Activated B cell treated with CpG ODN at 0.5 μM for 24 hours (primary cell): Measurements from ENCODE around the gene ZCCHC14. TPM values are rescaled to one million over a fixed set of nuclear protein-coding genes. Genes with fewer than 3 reads are reported as not detected.

Experiments used
- ATAC-seq: fragments of 200-7000 bp; cut with Tn5 transposase; one replicate; pipeline ENCODE4 v1.10.0; 2021; ENCODE audit warnings: low read depth, mild to moderate bottlenecking, moderate library complexity
- CTCF ChIA-PET: fragments of 350-600 bp; sonication (Branson Sonifier 250); formaldehyde crosslinking; loops from one replicate; lab custom pipeline; 2021; ENCODE audit warnings: antibody characterized with exemption; lab: Charles Lee
- POLR2A ChIA-PET: fragments of 350-600 bp; sonication (Branson Sonifier 250); formaldehyde crosslinking; loops from one replicate; lab custom pipeline; 2021; ENCODE audit warnings: antibody characterized with exemption; lab: Charles Lee
- DNase-seq: peaks from one replicate; pipeline ENCODE4 v3.0.0; 2022
- H3K27ac Mint-ChIP-seq: one replicate; pipeline ENCODE4 v1.8.0; 2020; ENCODE audit warnings: mixed read lengths
- H3K27me3 Mint-ChIP-seq: one replicate; pipeline ENCODE4 v1.8.0; 2021; ENCODE audit warnings: mixed read lengths
- H3K36me3 Mint-ChIP-seq: one replicate; pipeline ENCODE4 v1.8.0; 2021; ENCODE audit warnings: low read depth, mixed read lengths
- H3K4me1 Mint-ChIP-seq: one replicate; pipeline ENCODE4 v1.8.0; 2021; ENCODE audit warnings: mixed read lengths
- H3K4me3 Mint-ChIP-seq: one replicate; pipeline ENCODE4 v1.8.0; 2020; ENCODE audit warnings: mild to moderate bottlenecking, mixed read lengths
- H3K9me3 Mint-ChIP-seq: one replicate; pipeline ENCODE4 v1.8.0; 2020; ENCODE audit warnings: mixed read lengths
- CTCF ChIP-seq: fragments of 200-600 bp; IDR thresholded peaks from one replicate; pipeline ENCODE4 v1.8.0; 2022; ENCODE audit warnings: antibody characterized with exemption, mild to moderate bottlenecking
- intact Hi-C: fragments of 100-400 bp; cut with micrococcal nuclease; formaldehyde crosslinking; loops from one replicate; pipeline ENCODE4 v1.15.1; 2024
- total RNA-seq: library from RNA; stranded (reverse); gene quantifications from 2 replicates; pipeline ENCODE4 v1.2.3, GENCODE V29; 2022

The ZCCHC14 gene
- total RNA-seq, 1 donor from 2014 or later, result 3.8 TPM

DNA sequence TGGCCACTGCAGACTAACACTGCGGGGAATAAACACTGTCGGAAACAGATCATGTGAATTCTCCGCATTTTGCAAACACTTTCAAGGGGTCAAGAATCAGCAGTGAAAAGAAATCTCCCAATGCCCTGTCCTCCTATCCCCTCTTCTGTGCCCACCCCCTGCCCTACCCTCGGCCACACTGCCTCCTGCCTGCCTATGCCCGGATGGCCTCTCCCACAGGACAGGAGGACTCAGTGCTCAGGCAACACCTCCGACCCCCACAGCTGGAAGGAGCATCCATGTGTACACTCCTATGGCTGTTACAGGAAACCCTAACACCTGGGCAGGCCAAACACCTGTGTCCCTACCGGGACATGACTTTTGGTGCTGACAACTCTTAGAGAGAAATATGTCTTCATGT lies 133.7 kb downstream of the ZCCHC14 start:
- no peaks in the 10 kb centered on the region for H3K9me3 Mint-ChIP-seq
- H3K27me3 Mint-ChIP-seq, result no peaks in the 10 kb centered on the region
- no peak for DNase-seq
- no peak overlapping the region for H3K27ac Mint-ChIP-seq
- peaks cover 3% of the 10 kb centered on the region for H3K4me1 Mint-ChIP-seq
- TF ChIP-seq CTCF, result no peak
- H3K4me3 Mint-ChIP-seq, result no peak overlapping the region
- POLR2A ChIA-PET, result no interaction called here
- intact Hi-C loops, result no loop called here
- H3K36me3 Mint-ChIP-seq, result peaks cover 56% of the 10 kb centered on the region
- CTCF ChIA-PET, result no interaction called here
- ATAC-seq, result no peak

GRCh38 chr16:87358696-87359095 lies 134.1 kb downstream of the ZCCHC14 start:
- Mint-ChIP-seq H3K4me3 (no peak overlapping the region), H3K27me3 (no peaks in the 10 kb centered on the region), H3K36me3 (peaks cover 55% of the 10 kb centered on the region), H3K4me1 (peaks cover 2% of the 10 kb centered on the region), H3K9me3 (no peaks in the 10 kb centered on the region), H3K27ac (no peak overlapping the region)
- CTCF ChIA-PET, result no interaction called here
- POLR2A ChIA-PET, result no interaction called here
- ATAC-seq, result no peak
- no peak for DNase-seq
- intact Hi-C loops, result no loop called here
- no peak for TF ChIP-seq CTCF

DNA sequence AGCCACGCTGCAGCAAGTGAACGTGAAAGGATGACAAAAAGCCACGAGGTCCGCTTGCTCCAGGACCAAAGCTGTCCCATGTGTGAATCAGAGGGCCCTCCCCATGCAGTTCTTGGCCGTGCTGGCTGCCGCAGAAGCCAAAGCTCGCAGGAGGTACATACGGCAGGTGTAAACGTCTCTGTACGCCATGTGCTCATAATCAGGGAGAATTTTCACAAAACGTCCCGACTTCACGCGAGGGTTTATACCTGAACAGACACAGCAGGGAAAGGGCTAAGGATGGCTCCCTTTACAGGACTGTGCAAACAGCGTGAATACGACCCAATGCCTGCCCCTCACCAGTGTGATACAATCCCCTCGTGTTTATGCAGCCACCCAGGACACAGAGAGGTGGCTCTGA lies 134.6 kb downstream of the ZCCHC14 start:
- POLR2A ChIA-PET, result no interaction called here
- H3K27me3 Mint-ChIP-seq, result no peaks in the 10 kb centered on the region
- H3K27ac Mint-ChIP-seq, result no peak overlapping the region
- CTCF ChIA-PET, result no interaction called here
- ATAC-seq, result no peak
- H3K4me1 Mint-ChIP-seq, result no peaks in the 10 kb centered on the region
- no peak for TF ChIP-seq CTCF
- DNase-seq, result no peak
- peaks cover 50% of the 10 kb centered on the region for H3K36me3 Mint-ChIP-seq
- intact Hi-C loops, result no loop called here
- H3K9me3 Mint-ChIP-seq, result no peaks in the 10 kb centered on the region
- no peak overlapping the region for H3K4me3 Mint-ChIP-seq

DNA sequence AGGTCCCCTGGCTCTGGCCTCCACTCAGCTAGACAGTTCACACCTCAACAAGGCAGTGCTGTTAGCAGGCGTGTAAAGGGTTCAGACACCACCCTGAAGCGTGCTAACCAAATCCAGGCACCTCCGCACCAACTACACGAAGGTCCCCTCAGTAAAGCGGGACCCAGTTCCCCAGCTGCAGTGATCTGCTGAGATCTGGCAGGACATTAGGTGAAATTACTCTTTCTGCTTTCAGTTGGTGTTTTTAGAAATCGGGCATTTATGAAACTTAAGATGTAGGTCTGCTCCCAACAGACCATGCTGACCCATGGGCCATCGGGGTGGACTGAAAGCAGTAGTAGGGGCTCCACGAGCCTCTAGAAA lies 136.4 kb downstream of the ZCCHC14 start:
- Mint-ChIP-seq H3K4me3 (no peak overlapping the region), H3K27ac (no peak overlapping the region), H3K36me3 (peaks cover 49% of the 10 kb centered on the region), H3K27me3 (no peaks in the 10 kb centered on the region), H3K9me3 (no peaks in the 10 kb centered on the region), H3K4me1 (no peaks in the 10 kb centered on the region)
- ChIA-PET CTCF (no interaction called here), POLR2A (no interaction called here)
- ATAC-seq (no peak), DNase-seq (no peak)
- TF ChIP-seq CTCF, result no peak
- intact Hi-C loops, result no loop called here

Other genes with a start within 250 kb of the ZCCHC14 start
- 1.7 and 2.1 TPM in 2 replicates for gene C16orf95, start 175.6 kb downstream of the ZCCHC14 start, total RNA-seq
- 26.0 and 27.1 TPM in 2 replicates for gene FBXO31, start 109.2 kb downstream of the ZCCHC14 start, total RNA-seq
- gene MAP1LC3B, start 100.7 kb downstream of the ZCCHC14 start, total RNA-seq, result 52.9 and 53.9 TPM in 2 replicates
- gene JPH3, start 109.5 kb upstream of the ZCCHC14 start, total RNA-seq, result not detected in 2 replicates